Gastrocnemius medialis (tissue), 4 donors: Measurements from ENCODE around the gene EPHB6.

Experiments
- CTCF ChIP-seq, 5 experiments: fragments of 450-650 bp in 3 of 5; fragments of 200-600 bp in 2 of 5; sonication (generic) in 2 of 5; IDR thresholded peaks in 4 of 5; conservative IDR thresholded peaks in 1 of 5; 1 replicate in 4 of 5; 2 replicates in 1 of 5; pipeline ENCODE4 v1.5.1; 2016 to 2019; ENCODE audit warnings: antibody characterized with exemption in 5 of 5, mild to moderate bottlenecking in 3 of 5, moderate library complexity in 3 of 5
- POLR2A ChIP-seq, 2 donors: fragments of 450-650 bp; IDR thresholded peaks; one replicate each; pipeline ENCODE4 v1.6.1; 2017; ENCODE audit warnings: antibody characterized with exemption in 2 of 2, mild to moderate bottlenecking in 2 of 2, moderate library complexity in 2 of 2

GRCh38 chr7:142916508-142916907 lies 61.6 kb downstream of the EPHB6 start:
- TF ChIP-seq CTCF (IDR thresholded peaks at IDR 0.05 in 4 of 5, conservative IDR thresholded peaks at IDR 0.05 in 1 of 5) (no peak), POLR2A (IDR thresholded peaks at IDR 0.05) (no peak)
